Caco-2 (cell line): Measurements from ENCODE around the gene MACROD2. TPM values are rescaled to one million over a fixed set of nuclear protein-coding genes. Genes with fewer than 3 reads are reported as not detected.

ENCODE experiments used
- BruUV-seq: library from RNA; stranded (reverse); fragments of 400-500 nt; replicated peaks from 2 replicates; lab custom pipeline; 2021; lab: Mats Ljungman, UMichigan
- CTCF ChIA-PET: fragments of 300-600 bp; sonication (Branson Sonifier 250); formaldehyde crosslinking; loops from one replicate; lab custom pipeline; 2022; ENCODE audit warnings: antibody characterized with exemption; lab: Charles Lee
- POLR2A ChIA-PET: fragments of 300-600 bp; sonication (Branson Sonifier 250); formaldehyde crosslinking; loops from one replicate; lab custom pipeline; 2022; ENCODE audit warnings: antibody characterized with exemption; lab: Charles Lee
- DNase-seq, 2 experiments: peaks; one replicate each; pipeline versions ENCODE4 v3.0.0 to v3.0.0-alpha.2; 2020 to 2022
- H3K27me3 ChIP-seq: replicated peaks from 2 replicates; pipeline ENCODE4 v1.6.0; 2011; ENCODE audit warnings: low read length; ENCODE audit not compliant: control insufficient read depth, insufficient read depth
- H3K36me3 ChIP-seq: 2 replicates; pipeline ENCODE4 v1.5.1; 2011; ENCODE audit warnings: low read length; ENCODE audit not compliant: control insufficient read depth, insufficient read depth
- H3K4me1 ChIP-seq: fragments of 250-450 bp; sonication (Bioruptor Pico); 2 replicates; pipeline ENCODE4 v1.5.1; 2020; ENCODE audit warnings: mild to moderate bottlenecking
- H3K4me3 ChIP-seq: 2 replicates; pipeline ENCODE4 v1.5.1; 2011; ENCODE audit warnings: low read depth, mild to moderate bottlenecking, control low read depth, low read length
- H3K9me3 ChIP-seq: fragments of 250-450 bp; sonication (Bioruptor Pico); 2 replicates; pipeline ENCODE4 v1.5.1; 2020; ENCODE audit warnings: mild to moderate bottlenecking, moderate library complexity
- H3K27ac Mint-ChIP-seq: one replicate; pipeline ENCODE4 v1.8.0; 2022; ENCODE audit warnings: mixed read lengths; ENCODE audit not compliant: unreplicated experiment
- H3K27me3 Mint-ChIP-seq: one replicate; pipeline ENCODE4 v1.8.0; 2022; ENCODE audit warnings: mixed read lengths; ENCODE audit not compliant: insufficient read depth, unreplicated experiment
- H3K36me3 Mint-ChIP-seq: one replicate; pipeline ENCODE4 v1.8.0; 2022; ENCODE audit warnings: mild to moderate bottlenecking, mixed read lengths; ENCODE audit not compliant: insufficient read depth, unreplicated experiment
- H3K4me1 Mint-ChIP-seq: one replicate; pipeline ENCODE4 v1.8.0; 2022; ENCODE audit warnings: low read depth, mixed read lengths; ENCODE audit not compliant: unreplicated experiment
- H3K4me3 Mint-ChIP-seq: one replicate; pipeline ENCODE4 v1.8.0; 2022; ENCODE audit warnings: mild to moderate bottlenecking, moderate library complexity, mixed read lengths; ENCODE audit not compliant: unreplicated experiment
- H3K9me3 Mint-ChIP-seq: one replicate; pipeline ENCODE4 v1.8.0; 2022; ENCODE audit warnings: mixed read lengths; ENCODE audit not compliant: unreplicated experiment
- CTCF ChIP-seq, 2 experiments: fragments of 200-600 bp in 1 of 2; IDR thresholded peaks; 1 replicate in 1 of 2; 2 replicates in 1 of 2; pipeline versions ENCODE4 v1.5.1 to v1.8.0; 2011 to 2022; ENCODE audit warnings: antibody characterized with exemption in 1 of 2, control low read depth in 1 of 2, inconsistent platforms in 1 of 2, low read depth in 1 of 2, low read length in 1 of 2, mild to moderate bottlenecking in 1 of 2, moderate library complexity in 1 of 2; ENCODE audit not compliant: insufficient read depth in 1 of 2, severe bottlenecking in 1 of 2, unreplicated experiment in 1 of 2
- intact Hi-C: fragments of 100-400 bp; cut with micrococcal nuclease; formaldehyde crosslinking; loops from one replicate; pipeline ENCODE4 v1.10.0; 2022; ENCODE audit not compliant: unreplicated experiment
- total RNA-seq: library from RNA; stranded (reverse); gene quantifications from 2 replicates; pipeline ENCODE4 v1.2.3, GENCODE V29; 2022

MACROD2 gene
- total RNA-seq, 1 experiment from 2014 or later: 6.4 TPM

- Histone ChIP-seq H3K4me1 (peaks cover 32% of the 10 kb centered on the region), H3K36me3 (no peaks in the 10 kb centered on the region), H3K4me3 (no peak overlapping the region), H3K9me3 (no peaks in the 10 kb centered on the region), H3K27me3 (no peaks in the 10 kb centered on the region)
- CTCF ChIA-PET: no interaction called here
- Mint-ChIP-seq H3K27me3 (no peaks in the 10 kb centered on the region), H3K36me3 (no peaks in the 10 kb centered on the region), H3K4me3 (no peak overlapping the region), H3K4me1 (peaks cover 42% of the 10 kb centered on the region), H3K27ac (no peak overlapping the region), H3K9me3 (no peaks in the 10 kb centered on the region)
- POLR2A ChIA-PET: no interaction called here
- intact Hi-C loops: no loop called here
- no peak for TF ChIP-seq CTCF (IDR thresholded peaks at IDR 0.05; ENCODE audit: insufficient read depth in 1 of 2, low read depth in 1 of 2, low read length in 1 of 2, severe bottlenecking in 1 of 2, unreplicated experiment in 1 of 2)
- BruUV-seq: no TSS peak
- no peak for DNase-seq
Observed at GRCh38 chr20:15610787-15611186, 1615.5 kb downstream of the MACROD2 start.

GRCh38 chr20:15611541-15611940 is 1616.2 kb downstream of the MACROD2 start:
- H3K36me3 Mint-ChIP-seq: no peaks in the 10 kb centered on the region
- no peak overlapping the region for H3K27ac Mint-ChIP-seq
- POLR2A ChIA-PET: no interaction called here
- no peak overlapping the region for H3K4me3 Mint-ChIP-seq
- H3K4me1 Mint-ChIP-seq: peaks cover 45% of the 10 kb centered on the region
- H3K9me3 ChIP-seq: no peaks in the 10 kb centered on the region
- no peak for DNase-seq
- no peaks in the 10 kb centered on the region for H3K36me3 ChIP-seq
- no peak for TF ChIP-seq CTCF (IDR thresholded peaks at IDR 0.05; ENCODE audit: insufficient read depth in 1 of 2, low read depth in 1 of 2, low read length in 1 of 2, severe bottlenecking in 1 of 2, unreplicated experiment in 1 of 2)
- H3K9me3 Mint-ChIP-seq: peaks cover 5% of the 10 kb centered on the region
- no peak overlapping the region for H3K4me3 ChIP-seq
- peaks cover 32% of the 10 kb centered on the region for H3K4me1 ChIP-seq
- CTCF ChIA-PET: no interaction called here
- no TSS peak for BruUV-seq
- H3K27me3 ChIP-seq: no peaks in the 10 kb centered on the region
- no peaks in the 10 kb centered on the region for H3K27me3 Mint-ChIP-seq
- intact Hi-C loops: no loop called here

- H3K27ac Mint-ChIP-seq: no peak overlapping the region
- DNase-seq: no peak
- Histone ChIP-seq H3K9me3 (no peaks in the 10 kb centered on the region), H3K27me3 (no peaks in the 10 kb centered on the region), H3K4me3 (no peak overlapping the region), H3K4me1 (peaks cover 32% of the 10 kb centered on the region), H3K36me3 (no peaks in the 10 kb centered on the region)
- H3K9me3 Mint-ChIP-seq: peaks cover 10% of the 10 kb centered on the region
- intact Hi-C loops: no loop called here
- peaks cover 49% of the 10 kb centered on the region for H3K4me1 Mint-ChIP-seq
- TF ChIP-seq CTCF (IDR thresholded peaks at IDR 0.05; ENCODE audit: insufficient read depth in 1 of 2, low read depth in 1 of 2, low read length in 1 of 2, severe bottlenecking in 1 of 2, unreplicated experiment in 1 of 2): no peak
- ChIA-PET POLR2A (no interaction called here), CTCF (no interaction called here)
- H3K27me3 Mint-ChIP-seq: no peaks in the 10 kb centered on the region
- H3K36me3 Mint-ChIP-seq: no peaks in the 10 kb centered on the region
- no peak overlapping the region for H3K4me3 Mint-ChIP-seq
- BruUV-seq: no TSS peak
Observed at GRCh38 chr20:15612198-15612597, 1616.9 kb downstream of the MACROD2 start.
